HG02588 (cell line): ENCODE results near the gene FGF8.
A peak's percentile ranks its signal among the peaks of the same experiment; 100 is the strongest.

Experiments used
- ATAC-seq: cut with Tn5 transposase; IDR thresholded peaks from one replicate; pipeline ENCODE4 v1.9.1; 2021; ENCODE audit warnings: mild to moderate bottlenecking, moderate library complexity; ENCODE audit not compliant: unreplicated experiment

Gene FGF8

GRCh38 chr10:101744267-101744666, 31.6 kb downstream of the FGF8 start:
- ATAC-seq, result no peak

DNA sequence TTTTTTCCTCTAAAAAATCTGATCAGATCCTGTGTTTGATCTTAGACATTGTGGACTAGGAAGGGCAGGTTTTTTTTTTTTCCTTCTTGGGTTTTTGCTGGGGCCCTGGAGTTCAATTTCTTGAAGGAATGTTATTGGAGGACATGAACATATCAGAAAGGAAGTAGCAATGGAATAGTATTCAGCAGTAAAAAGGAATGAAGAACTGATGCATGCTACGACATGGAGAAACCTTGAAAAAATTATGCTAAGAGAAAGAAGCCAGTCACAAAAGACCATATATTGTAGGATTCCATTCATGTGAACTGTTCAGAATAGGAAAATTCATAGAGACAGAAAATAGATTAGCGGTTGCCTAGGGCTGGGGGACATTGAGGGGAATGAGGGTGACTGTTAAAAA, 34.0 kb downstream of the FGF8 start:
- ATAC-seq, result no peak

DNA sequence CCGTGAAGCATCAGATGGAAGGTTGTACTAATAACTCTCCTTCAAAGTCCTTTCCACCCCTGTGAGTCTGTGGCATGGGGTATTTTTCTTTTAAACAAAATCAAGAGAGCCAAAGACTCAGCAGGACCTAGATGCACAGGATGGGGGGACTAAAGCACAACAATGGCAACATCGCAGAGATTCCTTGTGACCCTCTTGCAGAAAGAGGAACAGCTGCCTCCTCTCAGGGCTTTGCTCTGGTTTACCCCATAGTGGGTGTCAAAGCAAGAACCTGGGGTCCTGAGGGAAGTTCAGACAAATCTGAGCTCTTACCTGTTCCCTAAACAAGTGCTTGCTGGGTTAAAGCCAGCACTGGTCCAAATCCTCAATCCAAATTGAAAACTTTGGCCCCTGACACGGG, 39.2 kb downstream of the FGF8 start:
- no peak for ATAC-seq

DNA sequence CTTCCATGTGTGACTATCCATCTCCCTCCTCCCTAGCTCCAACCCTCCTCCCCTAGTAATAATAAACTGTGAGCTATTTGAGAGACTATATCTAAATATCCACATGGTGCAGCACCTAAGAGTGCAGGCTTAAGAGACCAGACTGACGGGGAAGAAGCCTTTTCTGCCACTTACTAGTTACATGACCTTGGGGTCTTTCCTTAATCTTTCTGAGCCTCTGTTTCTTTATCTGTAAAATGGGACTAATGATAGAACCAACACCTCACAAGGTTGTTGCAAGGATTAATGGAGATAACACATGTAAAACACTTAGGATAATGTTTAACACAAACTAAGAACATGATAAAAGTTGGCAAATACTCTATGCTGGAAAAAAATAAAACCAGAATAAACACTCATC, 43.8 kb downstream of the FGF8 start:
- ATAC-seq, result no peak

DNA sequence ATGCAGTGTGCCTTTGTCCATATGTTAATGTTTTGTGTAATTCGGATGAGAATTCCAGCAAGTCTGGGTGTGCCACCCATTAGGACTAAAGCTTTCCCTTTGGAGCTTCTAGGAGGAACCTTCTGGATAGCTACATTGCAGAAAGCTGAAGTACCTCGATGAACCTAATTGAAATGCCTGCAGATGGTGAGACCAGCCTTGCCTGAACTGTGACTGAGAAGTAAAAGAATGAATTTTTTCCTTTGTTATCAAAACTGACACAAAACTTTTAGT, 49.9 kb downstream of the FGF8 start:
- no peak for ATAC-seq

- peak; percentile 66 for ATAC-seq
Observed at GRCh38 chr10:101725296-101726114, 50.4 kb downstream of the FGF8 start.

DNA sequence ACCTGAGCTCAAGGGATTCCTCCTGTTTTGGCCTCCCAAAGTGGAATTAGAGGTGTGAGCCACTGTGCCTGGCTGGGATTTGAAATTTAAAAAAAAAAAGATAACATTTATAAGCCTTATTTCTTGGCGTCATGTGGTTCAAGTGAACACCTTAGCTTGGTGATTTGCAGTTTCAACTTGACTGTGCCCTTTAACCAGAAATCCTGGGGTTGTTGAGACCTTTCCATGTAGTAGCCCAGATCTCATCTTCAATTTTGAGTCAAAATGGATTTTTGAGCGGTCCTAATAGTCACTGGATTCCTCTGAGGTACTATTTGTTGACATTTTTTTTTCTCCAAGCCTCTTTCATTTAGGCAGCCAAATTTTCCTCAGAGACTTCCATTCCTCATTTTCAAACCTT, 51.5 kb downstream of the FGF8 start:
- no peak for ATAC-seq

DNA sequence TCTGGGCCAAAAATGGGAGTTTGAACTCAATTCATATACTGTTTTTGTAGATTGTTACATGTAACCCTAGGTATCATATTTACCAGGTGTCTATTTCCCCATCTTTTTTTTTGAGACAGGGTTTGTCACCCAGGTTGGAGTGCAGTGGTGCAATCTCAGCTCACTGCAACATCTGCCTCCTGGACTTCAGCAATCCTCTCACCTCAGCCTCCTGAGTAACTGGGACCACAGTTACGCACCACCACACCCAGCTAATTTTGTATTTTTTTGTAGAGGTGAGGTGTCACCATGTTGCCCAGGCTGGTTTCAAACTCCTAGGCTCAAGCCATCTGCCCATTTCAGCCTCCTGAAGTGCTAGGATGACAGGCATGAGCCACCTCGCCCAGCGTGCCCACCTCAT, 52.7 kb downstream of the FGF8 start:
- no peak for ATAC-seq

GRCh38 chr10:101721806-101722205, 54.1 kb downstream of the FGF8 start:
- no peak for ATAC-seq

DNA sequence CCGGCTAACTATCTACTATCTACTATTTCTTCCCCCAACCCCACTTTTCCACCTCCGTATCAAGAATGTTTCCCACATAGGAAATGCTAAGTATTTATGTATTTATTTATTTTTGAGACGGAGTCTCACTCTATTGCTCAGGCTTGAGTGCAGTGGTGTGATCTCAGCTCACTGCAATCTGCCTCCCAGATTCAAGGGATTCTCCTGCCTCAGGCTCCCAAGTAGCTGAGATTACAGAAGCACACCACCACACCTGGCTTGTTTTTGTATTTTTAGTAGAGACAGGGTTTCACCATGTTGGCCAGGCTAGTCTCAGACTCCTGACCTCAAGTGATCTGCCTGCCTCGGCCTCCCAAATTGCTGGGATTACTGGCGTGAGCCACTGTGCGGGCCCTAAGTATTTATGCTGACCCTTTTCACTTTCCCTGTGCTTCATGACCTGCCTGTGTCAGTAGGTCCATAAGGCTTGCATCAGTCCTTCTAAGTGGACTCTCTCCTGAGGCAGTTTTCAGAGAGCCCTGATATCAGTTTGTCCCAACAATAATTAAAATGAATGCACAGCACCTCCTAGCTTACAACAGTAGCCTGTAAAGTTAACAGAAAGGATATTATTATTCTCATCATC, 55.2 kb downstream of the FGF8 start:
- ATAC-seq, result no peak
